ENCODE results near the gene ZBTB25.
"Not testable (repeated sequence)": the region's sequence is repeated elsewhere in the genome, so short reads cannot be mapped to it uniquely, and the experiment has no call there.

ZBTB25 gene

GRCh38 chr14:64517667-64518066 is 14.0 kb upstream of the ZBTB25 start:
- not testable (repeated sequence) for H3K4me3 ChIP-seq (ENCODE audit: low read depth, low read length)

GRCh38 chr14:64516969-64517368 is 13.3 kb upstream of the ZBTB25 start:
- H3K4me3 ChIP-seq (ENCODE audit: low read depth, low read length), result no peak overlapping the region

- no peak overlapping the region for H3K4me3 ChIP-seq (ENCODE audit: low read depth, low read length)
Observed at GRCh38 chr14:64515053-64515452, 11.4 kb upstream of the ZBTB25 start.

DNA sequence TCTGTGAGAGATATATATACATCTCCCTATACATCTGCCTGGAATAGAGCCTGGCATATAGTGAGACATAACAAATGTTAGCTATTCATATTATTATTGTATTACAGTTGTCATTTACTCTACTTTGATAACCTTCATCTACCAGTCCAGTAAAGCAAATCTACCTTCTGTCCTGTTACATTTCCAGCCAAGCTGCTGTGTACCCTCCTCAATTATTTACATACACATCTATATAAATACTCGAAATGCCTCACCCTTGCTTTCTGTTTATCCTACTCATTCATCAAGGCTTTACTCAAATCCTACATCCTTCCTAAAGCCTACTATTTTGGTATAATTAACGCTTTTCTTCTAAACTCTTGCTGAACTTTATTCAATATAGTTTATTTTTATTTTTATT is 9.6 kb upstream of the ZBTB25 start:
- H3K4me3 ChIP-seq (ENCODE audit: low read depth, low read length), result no peak overlapping the region

- H3K4me3 ChIP-seq (ENCODE audit: low read depth, low read length), result no peak overlapping the region
Observed at GRCh38 chr14:64510825-64511671, 7.4 kb upstream of the ZBTB25 start.

DNA sequence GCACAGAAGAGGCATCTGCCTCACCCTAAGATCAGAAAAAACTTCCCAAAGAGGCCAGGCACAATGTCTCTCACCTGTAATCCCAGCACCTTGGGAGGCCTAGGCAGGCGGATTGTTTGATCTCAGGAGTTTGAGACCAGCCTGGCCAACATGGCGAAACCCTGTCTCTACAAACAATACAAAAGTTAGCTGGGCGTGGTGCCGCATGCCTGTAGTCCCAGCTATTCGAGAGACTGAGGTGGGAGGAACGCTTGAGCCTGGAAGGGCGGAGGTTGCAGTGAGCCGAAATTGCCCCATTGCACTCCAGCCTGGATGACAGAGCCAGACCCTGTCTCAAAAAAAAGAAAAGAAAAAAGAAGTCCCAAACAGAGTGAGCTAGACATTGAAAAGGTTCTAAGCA is 5.4 kb upstream of the ZBTB25 start:
- H3K4me3 ChIP-seq (ENCODE audit: low read depth, low read length), result no peak overlapping the region

DNA sequence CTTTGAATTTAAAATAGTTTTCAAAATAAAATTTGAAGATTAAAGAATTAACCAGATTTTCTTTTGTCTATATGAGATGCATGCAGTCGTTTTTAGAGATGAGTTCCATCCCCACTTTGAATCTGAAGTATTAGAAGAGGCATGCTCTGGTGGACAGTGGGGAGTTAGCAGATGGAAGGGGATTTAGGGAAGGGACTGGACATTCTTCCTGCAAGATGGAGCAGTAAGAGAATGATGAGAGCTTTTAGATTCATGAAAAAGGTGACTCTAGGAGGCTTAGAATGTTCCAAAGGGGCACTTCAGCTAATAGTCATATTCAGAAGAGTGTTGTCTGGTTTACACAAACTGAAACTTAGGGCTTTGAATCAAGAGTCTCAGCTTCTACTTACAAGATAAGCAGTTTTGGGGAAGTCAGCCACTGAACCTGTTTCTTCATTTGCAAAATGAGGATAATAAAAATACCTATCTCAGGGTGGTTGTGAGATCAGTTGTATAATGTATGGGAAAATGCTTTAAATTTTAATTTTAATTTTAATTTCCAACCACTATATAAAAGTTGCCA is 4.7 kb upstream of the ZBTB25 start:
- H3K4me3 ChIP-seq (ENCODE audit: low read depth, low read length), result no peak overlapping the region

DNA sequence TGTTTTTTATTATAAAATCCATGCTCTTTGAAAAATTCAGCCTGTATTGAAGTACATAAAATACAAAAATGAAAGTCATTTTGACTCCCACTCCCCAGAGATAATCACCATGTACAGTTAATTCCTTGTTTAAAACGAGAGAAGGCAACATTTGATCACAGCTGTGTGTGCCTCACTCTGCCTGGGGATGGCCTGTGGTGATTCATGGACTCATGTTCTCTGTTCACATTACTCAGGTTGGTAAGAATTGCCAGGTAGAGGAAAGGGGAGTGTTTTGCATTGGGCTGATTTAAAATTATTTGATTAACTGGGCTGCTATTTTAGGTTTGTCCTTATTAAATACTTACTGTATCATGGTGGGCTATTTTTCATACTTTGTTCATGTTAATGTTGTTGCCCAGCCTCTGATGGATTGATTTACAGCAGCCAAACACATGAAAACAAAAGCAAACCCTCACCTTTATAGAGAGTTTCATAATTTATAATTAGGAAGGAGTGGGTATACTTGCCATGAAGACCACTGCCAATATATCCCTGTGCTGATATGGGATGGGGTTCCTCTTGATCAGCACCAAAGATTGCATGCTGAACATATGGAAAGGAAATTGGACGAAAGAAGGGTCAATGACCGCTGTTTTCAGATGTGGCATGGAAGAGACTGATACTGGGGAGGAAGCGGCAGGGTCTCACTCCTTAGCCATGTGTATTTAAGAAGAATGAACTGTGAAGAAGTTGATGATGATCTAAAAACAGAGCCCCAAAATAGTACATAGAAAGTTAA is 3.9 kb upstream of the ZBTB25 start:
- H3K4me3 ChIP-seq (ENCODE audit: low read depth, low read length), result no peak overlapping the region

DNA sequence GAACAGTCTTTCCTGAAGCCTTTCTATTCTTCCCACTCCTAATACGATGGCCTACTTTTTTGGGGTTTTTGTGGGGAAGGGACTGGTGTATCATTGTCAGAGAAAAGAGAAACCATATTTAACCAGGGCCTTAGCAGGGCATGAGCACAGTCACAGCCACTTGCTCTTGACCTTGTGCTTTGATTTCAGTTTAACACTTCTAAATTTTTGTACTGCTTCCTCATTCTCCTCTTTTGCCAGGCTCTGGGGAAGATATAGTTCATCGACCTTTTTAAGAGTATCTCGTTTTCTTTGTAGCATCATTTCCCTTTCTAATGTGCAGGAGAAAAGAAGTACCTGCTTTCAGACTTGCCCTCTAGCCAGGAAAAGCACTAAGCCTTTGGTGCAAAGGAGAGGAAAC is 3.1 kb upstream of the ZBTB25 start:
- H3K4me3 ChIP-seq (ENCODE audit: low read depth, low read length), result no peak overlapping the region

DNA sequence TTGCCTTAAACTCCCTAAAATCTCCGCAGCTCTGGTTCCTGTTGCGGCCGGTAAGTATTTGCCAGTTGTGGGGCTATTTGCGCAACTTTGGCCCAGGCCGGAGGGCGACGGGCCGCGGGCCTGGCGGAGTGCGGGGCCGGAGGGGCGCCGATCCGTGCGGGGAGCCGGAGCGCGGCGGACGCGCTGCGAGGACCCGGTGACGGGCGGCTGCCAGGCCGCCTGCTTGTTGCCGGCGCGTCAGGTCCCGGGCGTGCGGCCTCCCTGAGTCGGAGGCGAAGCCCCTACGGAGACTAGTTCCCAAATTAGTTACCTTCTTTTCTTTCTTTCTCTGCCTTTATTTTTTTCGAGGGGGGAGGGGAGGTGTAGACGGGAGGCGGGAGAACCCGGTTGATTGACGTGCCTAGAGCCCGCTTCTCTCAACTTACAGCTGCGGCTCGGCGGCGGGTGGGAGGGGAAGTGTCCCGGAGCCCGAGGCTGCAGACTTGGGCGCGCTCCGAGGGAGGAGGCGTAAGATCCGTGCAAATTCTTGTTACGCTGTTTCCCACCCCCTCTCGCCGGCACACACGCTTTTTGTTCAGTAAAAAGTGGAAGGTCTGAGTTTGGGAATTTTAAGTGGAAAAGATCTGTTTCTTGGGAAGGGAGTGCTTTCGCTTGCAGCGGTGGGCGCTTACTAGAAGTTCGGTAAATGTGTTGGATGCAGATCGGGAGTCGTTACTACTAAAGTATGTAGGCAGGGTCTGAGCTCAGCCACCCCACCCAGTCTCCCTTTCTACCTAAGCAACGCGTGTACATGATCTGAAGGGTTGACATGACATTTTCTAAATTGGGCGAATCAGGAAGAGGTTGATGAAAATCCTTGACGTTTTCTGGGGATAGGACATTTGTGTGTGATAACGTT is 1.5 kb upstream of the ZBTB25 start:
- peak overlapping the region; percentile 86 for H3K4me3 ChIP-seq (ENCODE audit: low read depth, low read length)

DNA sequence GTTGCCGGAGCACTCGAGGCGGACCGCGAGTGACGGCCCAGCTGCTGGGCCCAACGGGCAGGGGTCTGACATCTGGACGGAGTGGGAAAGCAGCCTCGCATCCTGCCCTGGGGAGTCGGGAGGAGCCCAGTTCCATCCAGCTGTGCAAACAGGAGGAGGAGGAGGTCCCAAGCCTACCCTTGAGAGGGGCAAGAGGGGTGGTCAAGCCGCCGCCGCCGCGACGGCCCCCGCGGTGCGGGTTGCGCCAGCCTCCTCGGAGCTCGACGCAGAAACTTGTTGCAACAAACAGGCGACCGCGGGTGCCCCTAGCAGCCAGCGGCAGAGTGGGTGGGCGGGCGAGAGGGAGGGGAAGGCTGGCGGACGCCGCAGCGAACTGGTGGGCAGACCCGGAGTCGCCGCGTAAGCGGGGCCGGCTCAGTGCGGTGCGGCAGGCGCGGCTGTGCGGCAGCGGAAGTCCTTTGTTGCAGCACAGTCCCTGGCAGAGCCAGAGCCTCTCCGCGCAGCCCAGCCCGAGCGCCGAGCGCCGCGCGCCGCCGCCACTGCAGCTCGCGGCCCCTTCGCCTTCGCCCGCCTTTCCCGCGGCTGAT is 765 bp upstream of the ZBTB25 start, which contains the start of gene ZBTB1:
Gene ZBTB1, plus strand, starts transcription at position 461 of the 587 bp plus-strand sequence. CDS start 16,735 bp downstream, outside the sequence.
- peak within 1 kb of the TSS; percentile 86 for H3K4me3 ChIP-seq (ENCODE audit: low read depth, low read length)

DNA sequence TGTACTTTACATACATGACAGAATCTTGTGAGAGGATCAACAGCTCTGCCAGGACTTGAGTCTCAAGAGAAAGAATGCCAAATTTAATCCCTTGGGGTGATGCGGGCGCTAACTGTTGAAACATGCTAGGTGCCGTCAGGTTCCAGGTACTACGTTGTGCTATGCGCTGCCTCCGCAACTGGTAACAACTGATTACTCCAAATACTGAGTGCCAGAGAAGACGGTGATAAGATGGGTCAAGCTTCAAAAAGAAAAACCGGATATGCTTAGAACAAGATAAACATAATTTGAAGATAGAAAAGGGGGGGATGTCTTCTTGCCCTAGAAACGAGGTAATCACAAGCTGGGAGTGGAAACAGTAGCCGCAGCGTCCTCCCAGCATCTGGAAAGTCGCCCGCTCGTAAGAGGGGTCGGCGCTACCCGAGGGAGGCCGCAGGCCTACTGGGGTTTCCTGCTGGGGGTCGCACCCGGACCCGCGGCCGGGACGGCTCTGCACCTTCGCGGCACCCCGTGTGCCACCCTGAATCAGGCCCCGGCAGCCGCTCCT is 678 bp downstream of the ZBTB25 start:
- H3K4me3 ChIP-seq (ENCODE audit: low read depth, low read length), result peak overlapping the region; percentile 86

DNA sequence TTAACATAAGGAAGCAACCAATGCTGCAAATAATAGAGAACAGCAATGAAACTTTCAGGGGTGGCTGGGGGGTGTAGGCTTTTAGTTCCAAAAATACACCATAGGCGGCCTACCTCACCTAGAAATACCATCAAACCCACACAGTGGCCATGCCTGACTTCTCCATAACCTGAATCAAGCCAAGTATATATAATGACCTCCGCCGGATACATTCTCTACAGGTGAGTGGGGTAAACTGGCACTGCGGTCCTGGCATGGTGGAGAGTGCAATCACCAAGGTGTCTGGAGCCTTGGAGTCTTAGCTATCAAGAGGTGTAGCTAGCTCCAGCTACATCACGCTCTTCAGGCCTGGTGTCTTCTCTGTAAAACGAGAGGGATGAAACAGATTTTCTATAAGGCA is 1.2 kb downstream of the ZBTB25 start:
- peak overlapping the region; percentile 86 for H3K4me3 ChIP-seq (ENCODE audit: low read depth, low read length)

- H3K4me3 ChIP-seq (ENCODE audit: low read depth, low read length), result no peak overlapping the region
Observed at GRCh38 chr14:64501411-64502171, 2.0 kb downstream of the ZBTB25 start.

DNA sequence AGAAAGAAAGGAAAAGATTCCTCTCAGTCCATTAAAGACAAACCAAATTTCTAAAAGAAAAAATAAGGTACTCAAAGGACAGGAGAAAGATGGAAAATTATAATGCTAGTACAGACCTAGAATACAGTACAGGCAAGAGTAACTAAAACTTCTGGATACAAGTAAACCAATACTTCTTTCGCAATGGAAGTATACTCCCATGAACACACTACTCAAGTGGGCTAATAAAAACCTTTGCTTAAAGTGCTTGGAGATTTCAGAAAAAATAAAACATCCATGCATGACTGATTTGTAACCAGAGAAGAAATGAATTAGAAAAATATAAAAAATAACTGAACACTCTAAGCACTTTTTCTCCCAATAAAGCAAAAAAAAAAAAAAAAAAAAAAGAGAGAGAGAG is 3.5 kb downstream of the ZBTB25 start:
- no peak overlapping the region for H3K4me3 ChIP-seq (ENCODE audit: low read depth, low read length)

DNA sequence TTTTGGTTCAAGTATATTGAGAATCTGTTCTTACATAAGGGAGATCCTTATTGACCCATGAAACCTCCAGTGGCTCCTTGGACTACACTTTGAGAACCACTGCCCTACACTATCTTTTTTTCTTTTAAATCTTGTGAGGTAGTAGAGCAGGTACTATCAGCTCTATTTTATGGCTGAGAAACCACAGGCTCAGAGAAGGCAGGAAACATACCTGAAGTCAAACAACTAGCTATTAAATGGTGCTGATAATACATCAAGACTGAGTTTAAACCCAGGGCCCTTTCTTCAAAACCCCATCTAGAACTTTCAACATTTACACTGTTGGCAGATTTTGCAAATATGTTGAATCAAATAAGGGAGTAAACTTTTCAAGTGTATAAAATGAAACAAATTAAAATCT is 6.9 kb downstream of the ZBTB25 start:
- H3K4me3 ChIP-seq (ENCODE audit: low read depth, low read length), result no peak overlapping the region

DNA sequence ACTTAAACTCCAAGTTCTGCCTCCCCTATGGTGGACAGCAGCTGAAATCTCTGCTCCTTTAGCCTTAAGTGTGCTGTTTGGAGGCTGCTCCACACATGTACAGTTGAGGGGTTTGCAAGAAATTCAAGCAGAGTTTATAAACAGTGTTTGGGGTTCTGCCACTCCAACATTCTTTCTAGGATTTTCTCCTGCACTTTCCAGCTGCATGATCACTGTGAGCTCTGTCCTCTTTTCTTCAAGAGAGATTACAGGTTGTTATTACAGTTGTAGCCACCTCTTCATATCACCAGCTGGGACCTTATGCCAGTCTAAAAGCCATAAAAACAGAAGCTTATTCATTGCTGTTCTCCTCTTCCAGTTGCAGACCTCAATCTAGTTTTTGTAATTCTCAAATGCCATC is 8.4 kb downstream of the ZBTB25 start:
- H3K4me3 ChIP-seq (ENCODE audit: low read depth, low read length), result no peak overlapping the region

GRCh38 chr14:64493455-64493854 is 10.2 kb downstream of the ZBTB25 start:
- no peak overlapping the region for H3K4me3 ChIP-seq (ENCODE audit: low read depth, low read length)

- H3K4me3 ChIP-seq (ENCODE audit: low read depth, low read length), result no peak overlapping the region
Observed at GRCh38 chr14:64491637-64492036, 12.0 kb downstream of the ZBTB25 start.

Data from iPS-11a (cell line).